H1 (cell line): Measurements from ENCODE around the gene FBN1. TPM values are rescaled to one million over a fixed set of nuclear protein-coding genes. Genes with fewer than 3 reads are reported as not detected.

ENCODE experiments used
- CTCF ChIA-PET: fragments of 300-600 bp; sonication (Branson Sonifier 250); formaldehyde crosslinking; loops from one replicate; lab custom pipeline; 2021; ENCODE audit not compliant: partially characterized antibody; lab: Charles Lee
- POLR2A ChIA-PET: fragments of 300-600 bp; sonication (Branson Sonifier 250); formaldehyde crosslinking; loops from one replicate; lab custom pipeline; 2021; ENCODE audit warnings: inconsistent platforms; ENCODE audit not compliant: partially characterized antibody; lab: Charles Lee
- DNase-seq, 2 experiments: peaks; one replicate each; pipeline versions ENCODE4 v3.0.0 to v3.0.0-alpha.2; 2010 to 2022; ENCODE audit warnings: low spot score in 2 of 2, low read depth in 1 of 2, mixed read lengths in 1 of 2
- FAIRE-seq: peaks from 2 replicates; lab custom pipeline; 2011; peaks lifted over from hg19 to GRCh38; lab: Jason Lieb, UNC
- H2AFZ ChIP-seq: 2 replicates; pipeline ENCODE4 v1.8.1; 2012; ENCODE audit warnings: low read length, inconsistent platforms
- H2AK5ac ChIP-seq: 2 replicates; pipeline ENCODE4 v1.6.1; 2013; ENCODE audit warnings: low read depth, low read length
- H2BK120ac ChIP-seq: replicated peaks from 2 replicates; pipeline ENCODE3; 2013; ENCODE audit warnings: low read depth, low read length, inconsistent platforms
- H2BK12ac ChIP-seq: 2 replicates; pipeline ENCODE4 v1.6.1; 2013; ENCODE audit warnings: low read depth, low read length
- H2BK15ac ChIP-seq: 2 replicates; pipeline ENCODE4 v1.6.1; 2013; ENCODE audit warnings: low read length
- H2BK20ac ChIP-seq: 2 replicates; pipeline ENCODE4 v1.6.1; 2013; ENCODE audit warnings: low read length
- H2BK5ac ChIP-seq: 2 replicates; pipeline ENCODE4 v1.6.1; 2013; ENCODE audit warnings: low read depth, low read length
- H3K14ac ChIP-seq: 2 replicates; pipeline ENCODE4 v1.6.1; 2013; ENCODE audit warnings: inconsistent platforms; ENCODE audit not compliant: insufficient read length
- H3K18ac ChIP-seq: 2 replicates; pipeline ENCODE4 v1.6.1; 2013; ENCODE audit warnings: low read length; ENCODE audit errors: extremely low read depth
- H3K23ac ChIP-seq: 2 replicates; pipeline ENCODE4 v1.6.1; 2013; ENCODE audit warnings: inconsistent platforms; ENCODE audit not compliant: insufficient read length
- H3K23me2 ChIP-seq: 2 replicates; pipeline ENCODE4 v1.6.1; 2013; ENCODE audit warnings: low read depth, low read length
- H3K27ac ChIP-seq: 2 replicates; pipeline ENCODE4 v1.6.1; 2011; ENCODE audit warnings: low read depth, low read length, inconsistent platforms
- H3K27me3 ChIP-seq, 4 experiments: replicated peaks in 1 of 4; 1 replicate in 1 of 4; 2 replicates in 3 of 4; pipeline versions ENCODE4 v1.6.1 to v1.8.1; 2011 to 2013; ENCODE audit warnings: low read length in 3 of 4, mild to moderate bottlenecking in 3 of 4, inconsistent platforms in 2 of 4, mixed read lengths in 2 of 4, moderate library complexity in 1 of 4; ENCODE audit not compliant: control insufficient read depth in 3 of 4, insufficient read depth in 3 of 4; ENCODE audit errors: extremely low read depth in 1 of 4
- H3K36me3 ChIP-seq, 4 experiments: 2 replicates each; pipeline versions ENCODE4 v1.6.1 to v1.8.1; 2011 to 2013; ENCODE audit warnings: mild to moderate bottlenecking in 4 of 4, low read length in 3 of 4, moderate library complexity in 2 of 4, control low read depth in 1 of 4, inconsistent platforms in 1 of 4; ENCODE audit not compliant: insufficient read depth in 4 of 4, control insufficient read depth in 2 of 4
- H3K4ac ChIP-seq: replicated peaks from 2 replicates; pipeline ENCODE3; 2013; ENCODE audit warnings: low read length, low read depth, mixed read lengths, inconsistent platforms; ENCODE audit not compliant: insufficient read length
- H3K4me1 ChIP-seq, 4 experiments: replicated peaks in 1 of 4; 1 replicate in 1 of 4; 2 replicates in 3 of 4; pipeline versions ENCODE4 v1.6.1 to v1.8.1; 2011 to 2013; ENCODE audit warnings: low read length in 3 of 4, inconsistent platforms in 2 of 4, mixed read lengths in 1 of 4; ENCODE audit not compliant: insufficient read depth in 4 of 4, control insufficient read depth in 3 of 4
- H3K4me2 ChIP-seq, 2 experiments: 2 replicates each; pipeline versions ENCODE4 v1.6.1 to v1.8.1; 2011 to 2013; ENCODE audit warnings: low read depth in 2 of 2, low read length in 2 of 2, control low read depth in 1 of 2, inconsistent platforms in 1 of 2, mild to moderate bottlenecking in 1 of 2; ENCODE audit not compliant: insufficient read depth in 1 of 2
- H3K4me3 ChIP-seq, 4 experiments: fragments of 200-600, 300-600 bp in 1 of 4; sonication (generic), shearing (Covaris generic), sonication (Bioruptor Twin) in 1 of 4; 2 replicates each; pipeline versions ENCODE4 v1.5.1 to v1.8.1; 2011 to 2016; ENCODE audit warnings: low read length in 4 of 4, low read depth in 3 of 4, control low read depth in 2 of 4, inconsistent platforms in 2 of 4, mild to moderate bottlenecking in 2 of 4, mixed read lengths in 1 of 4, moderate library complexity in 1 of 4; ENCODE audit not compliant: insufficient read depth in 2 of 4; ENCODE audit errors: extremely low read depth in 1 of 4
- H3K56ac ChIP-seq: replicated peaks from 2 replicates; pipeline ENCODE3; 2013; ENCODE audit warnings: low read depth, mild to moderate bottlenecking, mixed read lengths, low read length, inconsistent platforms; ENCODE audit not compliant: insufficient read length
- H3K79me1 ChIP-seq: 2 replicates; pipeline ENCODE4 v1.6.1; 2013; ENCODE audit warnings: low read depth, low read length, control low read depth
- H3K79me2 ChIP-seq, 2 experiments: 2 replicates each; pipeline versions ENCODE4 v1.6.1 to v1.8.1; 2012 to 2013; ENCODE audit warnings: low read length in 2 of 2, mild to moderate bottlenecking in 2 of 2, inconsistent platforms in 1 of 2; ENCODE audit not compliant: insufficient read depth in 2 of 2, control insufficient read depth in 1 of 2
- H3K9ac ChIP-seq, 4 experiments: replicated peaks in 1 of 4; 1 replicate in 1 of 4; 2 replicates in 3 of 4; pipeline versions ENCODE4 v1.6.1 to v1.8.1; 2011 to 2013; ENCODE audit warnings: low read depth in 3 of 4, low read length in 3 of 4, control low read depth in 2 of 4, mild to moderate bottlenecking in 2 of 4, moderate library complexity in 2 of 4, inconsistent platforms in 1 of 4; ENCODE audit errors: extremely low read depth in 1 of 4
- H3K9me3 ChIP-seq, 2 experiments: 2 replicates each; pipeline versions ENCODE4 v1.6.1 to v1.8.1; 2012 to 2013; ENCODE audit warnings: mild to moderate bottlenecking in 2 of 2, moderate library complexity in 2 of 2, control low read depth in 1 of 2, inconsistent platforms in 1 of 2, low read depth in 1 of 2, low read length in 1 of 2, mixed read lengths in 1 of 2; ENCODE audit not compliant: insufficient read depth in 2 of 2
- H4K20me1 ChIP-seq, 2 experiments: replicated peaks in 1 of 2; 2 replicates each; pipeline versions ENCODE3 to v1.8.1; 2011 to 2013; ENCODE audit warnings: inconsistent platforms in 2 of 2, low read length in 2 of 2, mild to moderate bottlenecking in 1 of 2; ENCODE audit not compliant: insufficient read depth in 2 of 2, control insufficient read depth in 1 of 2
- H4K5ac ChIP-seq: 2 replicates; pipeline ENCODE4 v1.6.1; 2013; ENCODE audit warnings: low read length, low read depth, mixed read lengths, inconsistent platforms; ENCODE audit not compliant: insufficient read length
- H4K8ac ChIP-seq: 2 replicates; pipeline ENCODE4 v1.8.0; 2013; ENCODE audit warnings: mild to moderate bottlenecking, moderate library complexity, low read length, inconsistent platforms; ENCODE audit not compliant: insufficient read depth; ENCODE audit errors: extremely low read depth
- H4K91ac ChIP-seq: replicated peaks from 2 replicates; pipeline ENCODE3; 2013; ENCODE audit warnings: low read length, mixed read lengths, inconsistent platforms; ENCODE audit not compliant: insufficient read length
- CBX5 ChIP-seq: fragments of 300-800, 300-1000 bp; sonication (generic); IDR thresholded peaks from 2 replicates; pipeline ENCODE4 v1.7.1; 2016; ENCODE audit warnings: antibody characterized with exemption, low read length, low read depth
- EZH2 ChIP-seq: fragments of 200-600 bp; sonication (generic); IDR thresholded peaks from 2 replicates; pipeline ENCODE4 v1.7.1; 2012; ENCODE audit warnings: low read depth, mild to moderate bottlenecking, moderate library complexity, low read length, inconsistent platforms; ENCODE audit not compliant: severe bottlenecking
- GABPA ChIP-seq: IDR thresholded peaks from 2 replicates; pipeline ENCODE4 v1.6.1; 2011; ENCODE audit warnings: mild to moderate bottlenecking, low read length, moderate library complexity, borderline replicate concordance; ENCODE audit not compliant: insufficient read depth
- HDAC6 ChIP-seq: IDR thresholded peaks from one replicate; pipeline ENCODE4 v1.7.1; 2012; ENCODE audit warnings: low read depth, mild to moderate bottlenecking, inconsistent platforms, low read length, moderate library complexity
- MAX ChIP-seq: IDR thresholded peaks from 2 replicates; pipeline ENCODE4 v1.6.1; 2012; ENCODE audit warnings: inconsistent platforms
- POU5F1 ChIP-seq: IDR thresholded peaks from 2 replicates; pipeline ENCODE4 v1.6.1; 2011; ENCODE audit warnings: low read depth, mild to moderate bottlenecking, low read length, moderate library complexity
- SP2 ChIP-seq: IDR thresholded peaks from 2 replicates; pipeline ENCODE4 v1.6.1; 2012; ENCODE audit warnings: mild to moderate bottlenecking, low read length, inconsistent platforms
- WGBS, 2 experiments: shearing (Covaris generic) in 1 of 2; methylation state at CpG; one replicate each; pipeline versions ENCODE4 v1.1.6 to v1.1.7; 2013 to 2015; ENCODE audit warnings: low lambda C conversion rate in 2 of 2, mixed read lengths in 2 of 2, inconsistent platforms in 1 of 2, low coverage in 1 of 2, missing lambda C conversion rate in 1 of 2; ENCODE audit not compliant: insufficient replicate concordance in 2 of 2, insufficient coverage in 1 of 2, insufficient read length in 1 of 2; ENCODE audit errors: extremely low coverage in 1 of 2, missing lambda C conversion rate in 1 of 2; 5-methylcytosine and 5-hydroxymethylcytosine counted together
- polyA plus RNA-seq, 7 experiments: library from polyadenylated mRNA; depleted of rRNA in 3 of 7; stranded (reverse) in 5 of 7; unstranded in 2 of 7; fragments of >200 nt in 5 of 7; fragments of 200-250 nt in 2 of 7; gene quantifications; 1 replicate in 5 of 7; 2 replicates in 1 of 7; 4 replicates in 1 of 7; pipeline versions ENCODE4 v1.2.1 to v1.2.3, GENCODE V29; 2011 to 2013; ENCODE audit warnings: missing spikeins in 2 of 7, mixed read lengths in 2 of 7
- total RNA-seq: library from RNA; stranded (reverse); fragmentation: NEBNext Ultra II Directional; extraction: Animal tissue kit (Norgen Biotek cat#: 25700); gene quantifications from 2 replicates; pipeline ENCODE4 v1.2.1, GENCODE V29; 2021

The FBN1 gene
- total and polyA plus RNA-seq, 2 of the 8 experiments (the other 6 are each of a cell fraction or from before 2014, with no cell fraction given) = 3.0 to 4.0 TPM

- H3K23me2 ChIP-seq = no peaks in the 10 kb centered on the region
- H3K36me3 ChIP-seq = no peaks in the 10 kb centered on the region
- 0 out of 2 replicates have a peak overlapping the region, but pooled peaks have one; percentile 4 for H2AFZ ChIP-seq
- FAIRE-seq (no peak), DNase-seq (no peak)
- H2BK120ac ChIP-seq = no peak overlapping the region
- no peak overlapping the region for H3K4me2 ChIP-seq
- no peak overlapping the region for H3K4me3 ChIP-seq
- H3K4me1 ChIP-seq = no peaks in the 10 kb centered on the region
- no peak overlapping the region for H2BK15ac ChIP-seq
- TF ChIP-seq POU5F1 (no peak), MAX (no peak), HDAC6 (no peak), CBX5 (no peak), EZH2 (no peak), GABPA (no peak), SP2 (no peak)
- TF ChIP-seq, all 59 proteins: peak for 0
- H4K20me1 ChIP-seq = no peaks in the 10 kb centered on the region
- no peak overlapping the region for H2AK5ac ChIP-seq
- H3K56ac ChIP-seq = no peak overlapping the region
- ChIA-PET CTCF (interaction anchor here (0.9 to 1.8 kb wide), 9 partner anchors 9 to 44 kb away, joined by 3 to 4 read pairs (median 3); no protein-coding TSS in a partner anchor), POLR2A (no interaction called here)
- H3K79me1 ChIP-seq = no peaks in the 10 kb centered on the region
- H3K18ac ChIP-seq = no peak overlapping the region
- H2BK20ac ChIP-seq = no peak overlapping the region
- H4K8ac ChIP-seq = no peak overlapping the region
- no peak overlapping the region for H3K4ac ChIP-seq
- 91% methylated on average over 6 of the region's 6 CpGs; no CpG with 5 or more reads in 1 of the 2 experiments for WGBS, 2 experiments
- no peak overlapping the region for H3K27ac ChIP-seq
- H2BK12ac ChIP-seq = no peak overlapping the region
- no peak overlapping the region for H3K23ac ChIP-seq
- H3K9me3 ChIP-seq = no peaks in the 10 kb centered on the region
- H2BK5ac ChIP-seq = no peak overlapping the region
- H3K14ac ChIP-seq = no peak overlapping the region
- H4K5ac ChIP-seq = no peak overlapping the region
- H3K27me3 ChIP-seq = no peaks in the 10 kb centered on the region
- no peak overlapping the region for H3K9ac ChIP-seq
- no peaks in the 10 kb centered on the region for H3K79me2 ChIP-seq
- H4K91ac ChIP-seq = no peak overlapping the region
Measured at GRCh38 chr15:48402427-48403177, 242.9 kb downstream of the FBN1 start.
